Measurements from ENCODE around the gene ABI1.
"Not testable (repeated sequence)": the region's sequence is repeated elsewhere in the genome, so short reads cannot be mapped to it uniquely, and the experiment has no call there.

ABI1 gene

DNA sequence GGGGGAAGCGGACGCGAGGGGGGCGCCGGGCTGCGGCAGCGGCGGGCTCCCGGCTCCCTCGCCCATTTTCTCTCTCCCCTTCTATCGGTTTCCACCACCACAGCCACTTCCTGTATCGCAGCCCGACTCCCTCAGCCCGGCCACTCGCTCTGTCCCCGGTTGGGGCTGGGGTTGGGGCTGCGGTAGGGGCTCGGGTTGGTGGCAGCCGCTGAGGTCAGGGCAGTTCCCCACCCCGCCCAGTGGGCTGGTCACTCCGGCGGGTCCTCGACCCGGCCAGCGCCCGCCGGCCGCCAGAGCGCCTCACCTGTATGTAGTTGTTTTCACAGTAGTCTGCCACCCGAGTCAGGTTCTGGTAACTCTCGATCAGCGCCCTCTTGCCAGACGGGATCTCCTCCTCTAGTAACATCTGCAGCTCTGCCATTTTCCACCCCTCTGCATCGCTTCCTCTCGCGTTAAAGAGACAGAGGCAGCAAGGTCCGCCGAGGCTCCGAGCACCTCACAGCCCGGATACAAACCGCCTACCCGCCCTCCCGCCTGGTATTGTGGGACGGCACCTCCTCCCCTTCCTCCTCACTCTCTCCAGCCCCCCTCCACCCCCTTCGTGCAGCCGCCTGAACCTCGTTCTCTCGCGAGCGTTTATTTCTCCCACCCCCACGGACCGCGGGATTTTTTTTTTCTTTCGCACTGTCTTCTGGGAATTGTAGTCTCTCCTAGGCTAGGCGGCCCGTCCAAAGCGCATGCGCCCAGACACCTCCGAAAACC, at the start of gene ABI1:
TSS of gene ABI1 (minus strand) at position 516 of the 762 bp plus-strand sequence. CDS start at position 421, 95 bp downstream.
- peak within 1 kb of the TSS; percentile 85 for H3K4me3 ChIP-seq (ENCODE audit: low read depth, low read length)
- ChIA-PET CTCF (interaction anchor here (0.6 to 3.0 kb wide), 23 partner anchors 11 to 167 kb away, joined by 3 to 38 read pairs (median 5); no protein-coding TSS in a partner anchor), POLR2A (interaction anchor here (0.6 to 0.7 kb wide), 2 partner anchors 136 to 164 kb away, joined by 3 read pairs; no protein-coding TSS in a partner anchor)
- DNase-seq (ENCODE audit: low read depth, low spot score), result peak; percentile 92
- TF ChIP-seq, protein P1, sequence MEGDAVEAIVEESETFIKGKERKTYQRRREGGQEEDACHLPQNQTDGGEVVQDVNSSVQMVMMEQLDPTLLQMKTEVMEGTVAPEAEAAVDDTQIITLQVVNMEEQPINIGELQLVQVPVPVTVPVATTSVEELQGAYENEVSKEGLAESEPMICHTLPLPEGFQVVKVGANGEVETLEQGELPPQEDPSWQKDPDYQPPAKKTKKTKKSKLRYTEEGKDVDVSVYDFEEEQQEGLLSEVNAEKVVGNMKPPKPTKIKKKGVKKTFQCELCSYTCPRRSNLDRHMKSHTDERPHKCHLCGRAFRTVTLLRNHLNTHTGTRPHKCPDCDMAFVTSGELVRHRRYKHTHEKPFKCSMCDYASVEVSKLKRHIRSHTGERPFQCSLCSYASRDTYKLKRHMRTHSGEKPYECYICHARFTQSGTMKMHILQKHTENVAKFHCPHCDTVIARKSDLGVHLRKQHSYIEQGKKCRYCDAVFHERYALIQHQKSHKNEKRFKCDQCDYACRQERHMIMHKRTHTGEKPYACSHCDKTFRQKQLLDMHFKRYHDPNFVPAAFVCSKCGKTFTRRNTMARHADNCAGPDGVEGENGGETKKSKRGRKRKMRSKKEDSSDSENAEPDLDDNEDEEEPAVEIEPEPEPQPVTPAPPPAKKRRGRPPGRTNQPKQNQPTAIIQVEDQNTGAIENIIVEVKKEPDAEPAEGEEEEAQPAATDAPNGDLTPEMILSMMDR (IDR thresholded peaks at IDR 0.05; ENCODE audit: insufficient read depth, low read length, missing control alignments), result no peak

DNA sequence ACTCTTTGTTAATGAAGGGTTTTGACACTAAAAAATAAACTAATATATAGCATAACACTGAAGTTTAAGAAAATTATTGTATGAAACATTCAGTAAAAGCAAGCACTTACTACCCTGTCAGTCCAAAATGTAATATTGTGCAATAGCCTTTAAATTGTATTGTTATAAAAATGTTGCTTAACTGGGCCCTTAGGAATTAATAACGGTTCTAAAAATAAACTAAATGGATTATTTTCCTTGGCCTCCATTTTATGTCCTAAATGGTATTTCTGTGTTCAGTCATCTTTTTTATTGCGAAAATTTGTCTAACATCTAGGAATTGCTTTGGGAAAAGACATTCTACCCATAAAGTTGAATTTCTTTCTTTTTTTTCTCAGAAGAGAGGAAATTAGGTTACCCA, 49.0 kb upstream of the ABI1 start:
- CTCF ChIA-PET, result no interaction called here
- no peak for DNase-seq (ENCODE audit: low read depth, low spot score)
- TF ChIP-seq, protein P1 (IDR thresholded peaks at IDR 0.05; ENCODE audit: insufficient read depth, low read length, missing control alignments), result no peak
- H3K4me3 ChIP-seq (ENCODE audit: low read depth, low read length), result no peak overlapping the region
- POLR2A ChIA-PET, result no interaction called here

- DNase-seq (ENCODE audit: low read depth, low spot score); H3K4me3 ChIP-seq (ENCODE audit: low read depth, low read length); POLR2A ChIA-PET; CTCF ChIA-PET: not testable (repeated sequence)
Observed at GRCh38 chr10:26905253-26905781, 44.6 kb upstream of the ABI1 start.

DNA sequence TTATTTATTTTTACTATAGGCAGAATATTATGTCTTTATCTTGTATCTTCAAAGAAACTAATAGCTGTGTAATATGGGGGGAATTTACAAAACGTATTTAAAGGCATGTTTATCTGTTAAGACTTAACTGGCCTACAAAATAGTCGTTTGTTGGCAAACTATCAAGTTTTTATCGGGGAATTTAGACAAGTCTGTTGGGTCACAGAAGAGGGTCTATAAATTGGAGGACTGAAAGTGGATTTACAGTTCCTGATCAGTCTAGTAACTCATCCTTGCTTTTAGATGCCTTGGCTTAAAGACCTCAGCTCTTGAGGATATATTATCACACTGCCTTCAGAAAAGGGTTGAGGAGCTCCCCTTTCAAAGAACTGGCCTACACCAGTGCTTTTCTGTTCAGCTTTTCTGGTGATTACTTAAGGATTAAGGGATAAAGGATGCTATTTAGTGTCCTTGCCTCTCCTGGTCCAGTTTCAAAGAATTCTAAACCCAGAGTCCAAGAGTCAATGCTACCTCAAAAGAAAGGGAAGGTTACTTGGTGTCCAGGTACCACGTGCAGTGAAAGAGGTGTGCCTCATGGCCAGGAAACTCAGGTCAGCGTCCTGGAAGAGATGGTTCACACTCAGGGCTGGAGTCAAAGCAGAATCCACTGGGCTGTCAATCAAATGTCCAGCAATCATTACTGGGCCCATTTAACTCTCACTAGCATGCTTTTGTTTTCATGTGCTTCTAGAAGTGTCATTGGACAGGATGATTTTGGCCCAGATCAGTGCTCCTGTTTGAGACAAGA, 42.9 kb upstream of the ABI1 start:
- DNase-seq (ENCODE audit: low read depth, low spot score), result no peak
- TF ChIP-seq, protein P1 (IDR thresholded peaks at IDR 0.05; ENCODE audit: insufficient read depth, low read length, missing control alignments), result no peak
- CTCF ChIA-PET, result interaction anchor here (1.3 to 1.6 kb wide), 2 partner anchors 22 to 42 kb away, joined by 3 to 6 read pairs; no protein-coding TSS in a partner anchor
- POLR2A ChIA-PET, result no interaction called here
- no peak overlapping the region for H3K4me3 ChIP-seq (ENCODE audit: low read depth, low read length)

DNA sequence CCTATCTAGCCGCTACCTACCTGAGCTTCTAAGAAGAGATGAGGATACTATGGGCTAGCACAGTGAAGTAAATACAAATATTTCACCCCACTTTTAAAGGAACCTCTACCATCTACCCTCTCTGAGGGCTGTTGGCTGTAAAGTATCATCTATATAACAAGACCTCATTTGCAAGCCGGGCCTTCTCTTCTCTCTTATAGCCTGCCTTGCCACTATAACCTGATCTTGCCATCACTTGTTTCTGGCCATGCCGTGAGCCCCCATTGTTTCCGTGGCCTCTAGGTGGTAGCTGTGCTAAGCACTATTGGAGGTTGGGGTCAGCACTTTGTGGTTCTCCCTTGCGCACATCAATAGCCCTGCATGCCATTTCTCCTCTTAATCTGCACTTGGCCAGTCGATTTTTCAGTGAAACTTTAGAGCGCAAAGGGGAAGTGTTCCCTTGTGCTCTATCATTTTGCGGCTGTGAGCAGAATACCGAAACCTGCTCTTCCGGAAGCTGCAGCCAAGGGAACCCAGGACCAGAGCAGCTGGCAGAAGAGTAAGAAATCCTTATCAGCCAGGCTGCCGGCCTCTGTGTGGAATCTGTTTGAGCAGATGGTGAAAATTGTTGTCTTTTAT, 31.7 kb upstream of the ABI1 start:
- POLR2A ChIA-PET; H3K4me3 ChIP-seq (ENCODE audit: low read depth, low read length); DNase-seq (ENCODE audit: low read depth, low spot score): not testable (repeated sequence)
- CTCF ChIA-PET, result interaction anchor here (4.9 kb wide), 1 partner anchor 468 kb away, joined by 23 read pairs; no protein-coding TSS in a partner anchor

GRCh38 chr10:26890956-26891355, 30.2 kb upstream of the ABI1 start:
- ChIA-PET CTCF (interaction anchor here (0.6 to 4.9 kb wide), 7 partner anchors 23 to 470 kb away, joined by 3 to 23 read pairs (median 3); no protein-coding TSS in a partner anchor), POLR2A (no interaction called here)
- TF ChIP-seq, protein P1 (IDR thresholded peaks at IDR 0.05; ENCODE audit: insufficient read depth, low read length, missing control alignments), result peak; percentile 52
- DNase-seq (ENCODE audit: low read depth, low spot score), result no peak
- no peak overlapping the region for H3K4me3 ChIP-seq (ENCODE audit: low read depth, low read length)

Measured in AG04449 (cell line).